ENCODE measurements around the gene SEZ6. TPM values are rescaled to one million over a fixed set of nuclear protein-coding genes. Genes with fewer than 3 reads are reported as not detected.

Gene SEZ6
- total RNA-seq, 2 donors from 2014 or later = not detected

GRCh38 chr17:29024316-29024952 lies 18.6 kb upstream of the SEZ6 start:
- no peak overlapping the region for H3K4me3 Mint-ChIP-seq
- peaks cover 0 to 2% of the 10 kb centered on the region in 2 donors for H3K36me3 Mint-ChIP-seq (ENCODE audit: insufficient read depth in 2 of 2)
- no peak for ATAC-seq (replicated peaks in 1 of 2)
- no peak overlapping the region for H3K27ac Mint-ChIP-seq
- no peak for DNase-seq
- H3K27me3 Mint-ChIP-seq (ENCODE audit: low read depth) = peaks cover 38% of the 10 kb centered on the region
- H3K4me1 Mint-ChIP-seq (ENCODE audit: low read depth) = peaks cover 6% of the 10 kb centered on the region
- H3K9me3 Mint-ChIP-seq = no peaks in the 10 kb centered on the region

DNA sequence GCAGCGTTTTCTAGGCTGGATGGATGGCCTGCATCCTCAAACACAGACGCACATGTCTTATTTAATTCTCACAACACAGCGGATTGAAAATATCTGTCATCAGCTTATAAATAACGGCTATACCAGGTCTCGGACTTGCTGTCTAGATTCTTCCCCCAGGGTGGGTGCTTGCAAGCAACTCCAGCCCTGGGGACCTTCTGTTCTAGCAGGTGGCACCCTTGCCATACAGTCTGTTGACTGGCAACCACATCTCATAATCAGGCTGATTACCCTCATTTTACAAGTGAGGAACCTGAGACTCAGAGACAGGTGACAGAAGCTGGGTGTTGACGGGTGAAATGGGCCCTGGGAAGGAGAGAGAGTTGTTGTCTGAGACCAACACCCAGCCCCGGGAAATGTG lies 16.2 kb upstream of the SEZ6 start:
- H3K27me3 Mint-ChIP-seq (ENCODE audit: low read depth) = peaks cover 55% of the 10 kb centered on the region
- no peak for DNase-seq
- peaks cover 10% of the 10 kb centered on the region for H3K4me1 Mint-ChIP-seq (ENCODE audit: low read depth)
- no peak overlapping the region for H3K27ac Mint-ChIP-seq
- H3K4me3 Mint-ChIP-seq = no peak overlapping the region
- no peak for ATAC-seq (replicated peaks in 1 of 2)
- no peaks in the 10 kb centered on the region for H3K9me3 Mint-ChIP-seq
- peaks cover 0 to 2% of the 10 kb centered on the region in 2 donors for H3K36me3 Mint-ChIP-seq (ENCODE audit: insufficient read depth in 2 of 2)

DNA sequence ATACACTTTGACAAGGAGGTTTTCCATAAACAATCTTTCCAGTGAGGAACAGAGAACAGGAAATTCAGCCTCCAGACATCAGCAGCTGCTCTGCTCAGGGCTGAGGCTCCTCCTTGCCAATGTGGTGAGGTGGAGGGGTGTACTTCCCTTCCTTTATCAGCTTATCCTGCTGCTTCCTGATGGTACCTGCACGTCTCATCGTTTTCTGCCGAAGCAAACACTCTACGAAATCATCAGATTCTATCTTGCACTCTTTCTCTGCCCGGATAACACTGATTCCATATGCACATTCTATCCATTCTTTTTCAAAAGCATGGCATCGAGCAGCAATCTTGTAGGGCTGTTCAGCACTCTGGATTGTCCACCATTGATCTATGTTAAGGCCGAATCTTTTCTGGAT lies 15.4 kb upstream of the SEZ6 start:
- no peaks in the 10 kb centered on the region for H3K9me3 Mint-ChIP-seq
- H3K27ac Mint-ChIP-seq = no peak overlapping the region
- ATAC-seq (replicated peaks in 1 of 2) (no peak), DNase-seq (no peak)
- peaks cover 49% of the 10 kb centered on the region for H3K27me3 Mint-ChIP-seq (ENCODE audit: low read depth)
- no peak overlapping the region for H3K4me3 Mint-ChIP-seq
- H3K36me3 Mint-ChIP-seq (ENCODE audit: insufficient read depth in 2 of 2) = peaks cover 0 to 2% of the 10 kb centered on the region in 2 donors
- peaks cover 10% of the 10 kb centered on the region for H3K4me1 Mint-ChIP-seq (ENCODE audit: low read depth)

DNA sequence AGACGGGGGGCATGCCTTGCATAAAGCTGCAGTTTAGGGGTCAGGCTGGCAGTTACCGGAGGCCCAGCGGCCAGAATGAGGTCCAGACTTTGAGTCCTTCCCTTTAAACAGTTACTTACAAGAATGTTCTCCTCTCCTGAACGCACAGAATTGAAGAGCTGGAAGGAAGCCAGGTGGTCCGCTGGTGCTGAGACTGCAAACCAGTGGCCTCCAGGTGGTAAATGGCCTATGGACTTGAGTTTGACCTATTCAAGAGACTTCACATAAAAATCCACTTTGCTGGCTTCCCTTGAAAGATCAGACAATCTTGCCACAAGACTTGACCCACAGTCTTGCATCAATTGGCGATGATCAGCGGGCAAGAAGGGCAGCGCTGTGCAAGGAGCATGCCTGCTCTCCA lies 14.7 kb upstream of the SEZ6 start:
- H3K27me3 Mint-ChIP-seq (ENCODE audit: low read depth) = peaks cover 49% of the 10 kb centered on the region

DNA sequence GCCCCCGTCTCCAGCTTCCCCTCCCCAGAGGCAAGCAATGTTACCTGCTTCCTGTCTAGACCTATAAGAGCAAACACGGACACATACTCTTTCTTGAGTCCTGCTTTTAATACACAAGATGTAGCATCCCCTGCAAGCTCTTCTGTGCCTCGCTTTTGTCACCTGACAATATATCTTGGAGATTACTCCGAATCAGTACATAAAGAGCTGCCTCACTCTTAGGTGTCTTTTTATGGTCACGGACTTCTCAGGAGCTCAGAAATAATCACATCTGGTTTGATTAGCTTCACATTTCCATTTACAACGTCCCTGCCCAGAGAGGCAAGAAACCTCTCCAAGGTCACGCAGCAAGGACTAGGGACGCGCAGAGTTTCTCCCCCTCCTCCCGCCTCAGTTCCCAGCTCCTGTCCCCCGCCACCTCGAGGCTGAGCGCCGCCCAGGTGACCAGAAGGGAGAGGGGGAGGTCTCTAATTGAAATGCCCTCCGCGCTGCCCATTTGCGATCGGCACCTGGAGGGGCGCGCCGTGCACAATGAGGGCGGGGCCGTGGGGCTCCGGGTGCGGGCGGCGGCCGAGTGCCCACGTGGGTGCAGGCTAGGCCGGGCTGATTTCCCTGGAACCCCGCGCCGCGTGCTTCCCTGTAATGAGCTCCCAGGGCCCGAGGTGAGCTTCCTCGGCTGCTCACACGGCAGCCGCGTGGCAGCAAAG lies 13.8 kb upstream of the SEZ6 start:
- peaks cover 0 to 2% of the 10 kb centered on the region in 2 donors for H3K36me3 Mint-ChIP-seq (ENCODE audit: insufficient read depth in 2 of 2)
- DNase-seq = no peak
- peaks cover 49% of the 10 kb centered on the region for H3K27me3 Mint-ChIP-seq (ENCODE audit: low read depth)
- no peak overlapping the region for H3K27ac Mint-ChIP-seq
- no peak overlapping the region for H3K4me3 Mint-ChIP-seq
- H3K9me3 Mint-ChIP-seq = no peaks in the 10 kb centered on the region
- peaks cover 10% of the 10 kb centered on the region for H3K4me1 Mint-ChIP-seq (ENCODE audit: low read depth)
- no peak for ATAC-seq (replicated peaks in 1 of 2)

More for the DNA sequence above, 14.7 kb upstream of the SEZ6 start:
- Mint-ChIP-seq H3K4me3 (no peak overlapping the region), H3K27ac (no peak overlapping the region), H3K4me1 (ENCODE audit: low read depth) (peaks cover 10% of the 10 kb centered on the region), H3K36me3 (ENCODE audit: insufficient read depth in 2 of 2) (peaks cover 0 to 2% of the 10 kb centered on the region in 2 donors), H3K9me3 (no peaks in the 10 kb centered on the region)
- no peak for DNase-seq
- no peak for ATAC-seq (replicated peaks in 1 of 2)

DNA sequence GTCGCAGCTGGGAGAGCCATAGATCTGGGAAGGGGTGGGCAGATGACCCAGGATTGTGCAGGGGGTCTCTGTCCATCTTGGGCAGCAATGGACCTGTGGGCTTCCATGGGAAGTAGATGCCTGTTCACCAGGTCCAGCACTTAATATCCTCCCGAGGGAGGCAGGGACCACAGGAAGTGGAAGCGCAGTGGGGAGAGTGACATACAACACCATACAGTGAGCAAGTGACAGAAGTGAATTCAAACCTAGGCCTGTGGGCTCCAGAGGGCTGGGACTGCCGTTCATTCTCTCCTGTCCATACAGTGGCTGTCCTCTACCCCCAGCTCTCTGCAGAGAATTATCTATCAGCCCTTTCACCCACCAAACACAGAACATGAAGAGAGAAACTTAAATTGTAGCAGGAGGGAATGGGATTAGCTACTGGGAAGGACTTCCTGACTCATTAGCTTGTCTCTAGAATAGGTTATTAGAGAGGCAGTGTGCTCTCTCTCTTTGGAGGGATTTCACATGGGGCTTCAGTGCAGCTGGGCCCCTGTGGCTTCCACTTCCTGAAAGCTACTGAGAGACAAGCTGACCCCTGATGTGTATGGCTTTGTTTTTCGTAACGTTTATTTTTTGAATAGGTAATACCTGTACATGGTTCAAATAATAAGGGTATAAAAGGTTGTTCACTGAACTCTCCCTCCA lies 13.1 kb upstream of the SEZ6 start:
- Mint-ChIP-seq H3K4me1 (ENCODE audit: low read depth) (peaks cover 10% of the 10 kb centered on the region), H3K27me3 (ENCODE audit: low read depth) (peaks cover 49% of the 10 kb centered on the region), H3K36me3 (ENCODE audit: insufficient read depth in 2 of 2) (peaks cover 0 to 2% of the 10 kb centered on the region in 2 donors), H3K9me3 (no peaks in the 10 kb centered on the region), H3K4me3 (no peak overlapping the region), H3K27ac (no peak overlapping the region)
- ATAC-seq (replicated peaks in 1 of 2) (no peak), DNase-seq (no peak)

DNA sequence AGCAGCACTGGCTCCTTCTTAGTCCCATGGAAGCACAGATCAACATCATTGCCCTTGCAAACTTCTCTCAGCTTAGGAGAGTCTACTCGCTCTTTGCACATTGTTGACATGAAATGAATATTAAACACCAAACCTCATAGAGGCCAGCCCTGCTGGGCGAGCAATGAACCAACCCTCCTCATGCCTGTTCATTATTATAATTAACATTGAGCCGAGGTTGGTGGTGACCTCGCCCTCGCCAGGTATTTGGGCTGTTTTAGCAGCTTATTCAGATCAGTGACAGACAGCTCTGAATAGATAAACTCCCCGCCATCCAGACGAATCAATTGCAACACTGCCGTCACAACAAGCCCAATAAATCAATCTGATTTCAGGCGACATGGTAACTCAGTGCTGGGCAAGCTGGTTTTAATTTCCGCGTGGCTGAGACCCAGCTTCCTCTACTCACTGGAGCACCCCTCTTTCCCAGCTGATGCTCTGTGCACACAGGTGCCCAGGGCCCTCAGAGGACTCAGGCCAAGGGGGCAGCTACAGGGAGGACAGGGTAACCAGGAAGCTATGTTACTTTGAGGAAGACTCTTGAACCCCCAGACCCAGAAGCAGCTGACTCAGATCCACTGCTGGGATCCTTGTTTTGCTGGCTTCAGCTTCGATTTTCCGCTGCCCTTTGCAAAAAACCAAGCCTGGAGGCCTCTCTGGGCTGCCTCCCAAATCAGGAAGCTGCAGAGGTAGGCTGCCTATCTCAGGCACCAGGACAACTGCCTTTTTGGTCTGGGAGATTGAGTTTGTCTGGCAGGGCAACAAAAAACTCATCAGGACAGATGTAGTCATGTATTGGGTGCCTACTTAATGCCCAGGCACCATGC lies 10.7 kb upstream of the SEZ6 start:
- H3K27ac Mint-ChIP-seq = no peak overlapping the region
- no peak overlapping the region for H3K4me3 Mint-ChIP-seq
- H3K9me3 Mint-ChIP-seq = no peaks in the 10 kb centered on the region
- ATAC-seq (replicated peaks in 1 of 2) (no peak), DNase-seq (no peak)
- H3K27me3 Mint-ChIP-seq (ENCODE audit: low read depth) = peaks cover 33% of the 10 kb centered on the region
- peaks cover 15% of the 10 kb centered on the region for H3K4me1 Mint-ChIP-seq (ENCODE audit: low read depth)
- H3K36me3 Mint-ChIP-seq (ENCODE audit: insufficient read depth in 2 of 2) = peaks cover 0 to 2% of the 10 kb centered on the region in 2 donors

DNA sequence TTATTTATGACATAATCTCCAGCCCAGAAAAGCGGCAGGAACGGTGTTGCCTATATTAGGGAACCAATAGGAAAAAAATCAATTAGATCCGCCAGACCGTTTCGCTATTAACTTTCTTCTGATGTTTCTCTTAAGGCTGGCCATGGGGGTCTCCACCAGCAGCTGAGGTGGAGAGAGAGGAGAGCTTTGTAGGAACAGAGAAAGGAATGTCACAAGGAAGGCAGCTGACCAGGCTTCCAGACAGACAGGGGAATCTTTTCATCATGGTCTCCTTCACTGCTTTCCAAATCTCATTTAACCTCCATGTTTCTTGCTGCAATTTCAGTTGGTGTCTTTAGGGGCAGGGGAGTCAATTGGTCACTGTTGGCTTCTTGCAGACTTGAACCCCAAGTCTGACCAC lies 8.9 kb upstream of the SEZ6 start:
- DNase-seq (no peak), ATAC-seq (replicated peaks in 1 of 2) (no peak)
- Mint-ChIP-seq H3K4me3 (no peak overlapping the region), H3K9me3 (no peaks in the 10 kb centered on the region), H3K27ac (no peak overlapping the region), H3K4me1 (ENCODE audit: low read depth) (peaks cover 17% of the 10 kb centered on the region), H3K36me3 (ENCODE audit: insufficient read depth in 2 of 2) (no peaks in the 10 kb centered on the region), H3K27me3 (ENCODE audit: low read depth) (peaks cover 31% of the 10 kb centered on the region)

DNA sequence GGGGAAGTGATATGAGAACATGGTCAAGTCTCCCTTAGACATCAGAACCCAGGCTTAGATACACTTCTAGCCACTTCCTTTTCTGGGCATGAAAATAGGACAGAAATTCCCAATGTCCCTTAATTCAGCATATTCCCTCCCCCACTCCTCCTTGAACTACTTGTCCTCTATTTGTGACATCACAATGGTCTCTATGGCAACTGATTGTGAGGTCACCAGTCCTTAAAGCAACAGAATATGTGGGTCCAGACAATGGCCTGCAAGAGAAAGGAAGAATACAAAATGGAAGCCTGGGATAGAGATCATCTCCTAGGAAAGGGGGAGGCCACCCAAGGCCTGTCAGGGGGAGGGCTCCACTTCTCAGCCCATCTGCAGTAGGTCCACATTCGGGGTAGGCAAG lies 6.7 kb upstream of the SEZ6 start:
- peaks cover 30% of the 10 kb centered on the region for H3K27me3 Mint-ChIP-seq (ENCODE audit: low read depth)
- no peak overlapping the region for H3K27ac Mint-ChIP-seq
- H3K4me3 Mint-ChIP-seq = no peak overlapping the region
- H3K9me3 Mint-ChIP-seq = no peaks in the 10 kb centered on the region
- no peaks in the 10 kb centered on the region for H3K36me3 Mint-ChIP-seq (ENCODE audit: insufficient read depth in 2 of 2)
- ATAC-seq (replicated peaks in 1 of 2) (no peak), DNase-seq (no peak)
- H3K4me1 Mint-ChIP-seq (ENCODE audit: low read depth) = peaks cover 11% of the 10 kb centered on the region

DNA sequence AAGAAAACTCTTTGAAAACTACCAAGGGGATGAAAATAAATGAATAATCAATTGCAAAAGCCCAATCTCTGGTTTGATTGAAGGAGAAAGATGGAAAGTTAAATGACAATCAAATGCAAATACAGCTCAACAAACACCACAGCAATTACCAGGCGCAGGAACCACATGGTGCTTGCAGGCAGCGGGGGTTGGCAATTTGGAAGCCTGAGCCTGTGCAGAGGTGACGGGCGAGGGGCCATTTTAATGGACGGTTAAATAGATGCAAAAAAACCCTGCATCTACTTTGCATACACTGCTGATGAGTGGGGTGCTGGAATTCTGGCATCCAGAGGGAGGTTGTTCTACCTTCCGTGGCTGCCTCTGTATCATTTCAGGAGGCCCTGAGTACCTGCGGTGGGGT lies 4.8 kb upstream of the SEZ6 start:
- no peak overlapping the region for H3K27ac Mint-ChIP-seq

DNA sequence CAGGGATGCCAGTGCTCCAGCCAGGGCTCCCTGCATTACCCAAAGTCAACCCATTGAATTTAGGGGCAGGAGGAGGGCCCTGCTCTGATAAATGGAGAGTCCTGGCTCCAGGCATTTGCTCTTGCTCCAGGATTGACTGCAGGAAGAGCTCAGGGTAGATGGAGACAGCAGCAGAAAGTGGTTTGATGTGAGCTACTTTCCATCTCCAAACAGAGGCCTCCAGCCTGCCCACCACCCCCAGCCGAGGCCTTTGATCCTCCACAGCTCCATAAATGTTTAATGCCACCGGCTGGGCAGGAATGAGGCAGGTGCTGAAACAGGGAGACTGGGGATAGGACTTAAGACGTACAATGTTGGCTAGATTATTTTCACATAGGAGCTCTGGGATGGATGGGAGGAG lies 4.3 kb upstream of the SEZ6 start:
- H3K4me3 Mint-ChIP-seq = no peak overlapping the region
- ATAC-seq (replicated peaks in 1 of 2) = no peak
- no peak overlapping the region for H3K27ac Mint-ChIP-seq
- peaks cover 37% of the 10 kb centered on the region for H3K27me3 Mint-ChIP-seq (ENCODE audit: low read depth)
- no peak for DNase-seq
- H3K36me3 Mint-ChIP-seq (ENCODE audit: insufficient read depth in 2 of 2) = no peaks in the 10 kb centered on the region
- H3K4me1 Mint-ChIP-seq (ENCODE audit: low read depth) = peaks cover 11% of the 10 kb centered on the region
- no peaks in the 10 kb centered on the region for H3K9me3 Mint-ChIP-seq

More for the DNA sequence above, 4.8 kb upstream of the SEZ6 start:
- H3K36me3 Mint-ChIP-seq (ENCODE audit: insufficient read depth in 2 of 2) = no peaks in the 10 kb centered on the region
- H3K9me3 Mint-ChIP-seq = no peaks in the 10 kb centered on the region
- no peak overlapping the region for H3K4me3 Mint-ChIP-seq
- ATAC-seq (replicated peaks in 1 of 2) (no peak), DNase-seq (no peak)
- H3K27me3 Mint-ChIP-seq (ENCODE audit: low read depth) = peaks cover 37% of the 10 kb centered on the region
- H3K4me1 Mint-ChIP-seq (ENCODE audit: low read depth) = peaks cover 11% of the 10 kb centered on the region

DNA sequence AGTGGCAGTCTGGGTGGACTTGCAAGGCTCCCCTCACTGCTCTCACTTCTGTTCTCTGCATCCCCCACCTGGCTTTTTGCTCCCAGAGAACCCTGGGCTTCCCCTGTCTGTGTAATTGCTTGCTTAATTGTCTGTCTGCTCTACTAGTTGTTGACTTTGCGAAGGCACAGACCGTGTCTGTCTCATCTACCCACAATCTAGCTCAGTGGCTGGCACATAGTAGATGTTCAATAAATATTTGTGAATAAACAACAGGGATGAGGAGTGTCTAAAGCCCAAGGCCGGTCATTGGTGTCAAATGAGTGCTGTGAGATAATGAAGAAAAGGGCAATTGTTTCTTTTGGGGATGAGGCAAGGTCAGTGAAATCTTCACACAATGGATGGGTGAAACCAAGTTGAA lies 2.8 kb upstream of the SEZ6 start:
- H3K4me1 Mint-ChIP-seq (ENCODE audit: low read depth) = peaks cover 11% of the 10 kb centered on the region
- no peaks in the 10 kb centered on the region for H3K9me3 Mint-ChIP-seq
- H3K27ac Mint-ChIP-seq = no peak overlapping the region
- ATAC-seq (replicated peaks in 1 of 2) (no peak), DNase-seq (no peak)
- no peaks in the 10 kb centered on the region for H3K36me3 Mint-ChIP-seq (ENCODE audit: insufficient read depth in 2 of 2)
- no peak overlapping the region for H3K4me3 Mint-ChIP-seq
- peaks cover 52% of the 10 kb centered on the region for H3K27me3 Mint-ChIP-seq (ENCODE audit: low read depth)
